Parathyroid adenoma (tissue), 2 donors: ENCODE data around the gene DDN.

ENCODE experiments used
- H2AFZ ChIP-seq: fragments of 300-600 bp; sonication (generic); one replicate; pipeline ENCODE4 v1.7.0; 2017; ENCODE audit warnings: antibody characterized with exemption, mild to moderate bottlenecking
- H3K27ac ChIP-seq: fragments of 300-600 bp; sonication (generic); one replicate; pipeline ENCODE4 v1.7.0; 2017
- H3K27me3 ChIP-seq: fragments of 300-600 bp; sonication (generic); one replicate; pipeline ENCODE4 v1.7.0; 2017; ENCODE audit warnings: low read length; ENCODE audit not compliant: control insufficient read depth, insufficient read depth
- H3K36me3 ChIP-seq: fragments of 300-600 bp; sonication (generic); one replicate; pipeline ENCODE4 v1.7.0; 2017; ENCODE audit warnings: low read length; ENCODE audit not compliant: control insufficient read depth, insufficient read depth
- H3K4me1 ChIP-seq: fragments of 300-600 bp; sonication (generic); one replicate; pipeline ENCODE4 v1.7.0; 2017; ENCODE audit warnings: control low read depth
- H3K4me2 ChIP-seq: fragments of 300-600 bp; sonication (generic); one replicate; pipeline ENCODE4 v1.7.0; 2017; ENCODE audit warnings: low read length
- H3K4me3 ChIP-seq: fragments of 300-600 bp; sonication (generic); one replicate; pipeline ENCODE4 v1.7.0; 2017; ENCODE audit warnings: low read depth, low read length
- H3K79me2 ChIP-seq: fragments of 300-600 bp; sonication (generic); one replicate; pipeline ENCODE4 v1.7.0; 2017; ENCODE audit warnings: control low read depth
- H3K9ac ChIP-seq: fragments of 300-600 bp; sonication (generic); one replicate; pipeline ENCODE4 v1.7.0; 2017; ENCODE audit warnings: mild to moderate bottlenecking
- H3K9me3 ChIP-seq: fragments of 300-600 bp; sonication (generic); one replicate; pipeline ENCODE4 v1.7.0; 2017; ENCODE audit warnings: low read length; ENCODE audit not compliant: control insufficient read depth
- TF ChIP-seq, protein P1 (sequence below): fragments of 300-600 bp; sonication (generic); IDR thresholded peaks from one replicate; pipeline ENCODE4 v1.7.0; 2017; ENCODE audit warnings: antibody characterized with exemption, mild to moderate bottlenecking
- donor health status: primary hyperparathyroidism.

DDN gene

DNA sequence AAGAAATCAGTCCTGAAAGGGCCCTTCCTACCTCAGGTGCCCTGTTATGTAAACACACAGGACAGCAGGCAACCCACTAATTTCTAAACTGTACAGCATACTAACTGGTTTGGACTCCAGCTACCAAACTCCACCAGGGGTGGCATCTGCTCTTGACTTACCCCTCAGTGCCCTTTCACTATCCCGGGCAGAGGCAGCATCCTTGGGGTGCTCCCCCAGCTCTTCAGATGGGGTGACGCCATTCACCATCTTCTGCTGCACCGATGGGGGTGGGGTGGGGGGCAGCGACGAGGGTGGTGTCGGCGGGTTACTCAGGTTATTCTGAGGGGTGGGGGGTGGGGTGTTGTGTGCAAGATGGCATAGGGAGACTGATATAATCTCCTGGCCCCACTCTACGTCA lies 30.9 kb upstream of the DDN start:
- no peak overlapping the region for H3K27ac ChIP-seq
- H3K9me3 ChIP-seq: no peaks in the 10 kb centered on the region
- H3K4me3 ChIP-seq: no peak overlapping the region
- no peak overlapping the region for H3K4me2 ChIP-seq
- H3K9ac ChIP-seq: no peak overlapping the region
- H3K27me3 ChIP-seq: no peaks in the 10 kb centered on the region
- no peaks in the 10 kb centered on the region for H3K36me3 ChIP-seq
- no peaks in the 10 kb centered on the region for H3K4me1 ChIP-seq
- H2AFZ ChIP-seq: no peak overlapping the region
- peaks cover 17% of the 10 kb centered on the region for H3K79me2 ChIP-seq
- TF ChIP-seq, protein P1, sequence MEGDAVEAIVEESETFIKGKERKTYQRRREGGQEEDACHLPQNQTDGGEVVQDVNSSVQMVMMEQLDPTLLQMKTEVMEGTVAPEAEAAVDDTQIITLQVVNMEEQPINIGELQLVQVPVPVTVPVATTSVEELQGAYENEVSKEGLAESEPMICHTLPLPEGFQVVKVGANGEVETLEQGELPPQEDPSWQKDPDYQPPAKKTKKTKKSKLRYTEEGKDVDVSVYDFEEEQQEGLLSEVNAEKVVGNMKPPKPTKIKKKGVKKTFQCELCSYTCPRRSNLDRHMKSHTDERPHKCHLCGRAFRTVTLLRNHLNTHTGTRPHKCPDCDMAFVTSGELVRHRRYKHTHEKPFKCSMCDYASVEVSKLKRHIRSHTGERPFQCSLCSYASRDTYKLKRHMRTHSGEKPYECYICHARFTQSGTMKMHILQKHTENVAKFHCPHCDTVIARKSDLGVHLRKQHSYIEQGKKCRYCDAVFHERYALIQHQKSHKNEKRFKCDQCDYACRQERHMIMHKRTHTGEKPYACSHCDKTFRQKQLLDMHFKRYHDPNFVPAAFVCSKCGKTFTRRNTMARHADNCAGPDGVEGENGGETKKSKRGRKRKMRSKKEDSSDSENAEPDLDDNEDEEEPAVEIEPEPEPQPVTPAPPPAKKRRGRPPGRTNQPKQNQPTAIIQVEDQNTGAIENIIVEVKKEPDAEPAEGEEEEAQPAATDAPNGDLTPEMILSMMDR: no peak

DNA sequence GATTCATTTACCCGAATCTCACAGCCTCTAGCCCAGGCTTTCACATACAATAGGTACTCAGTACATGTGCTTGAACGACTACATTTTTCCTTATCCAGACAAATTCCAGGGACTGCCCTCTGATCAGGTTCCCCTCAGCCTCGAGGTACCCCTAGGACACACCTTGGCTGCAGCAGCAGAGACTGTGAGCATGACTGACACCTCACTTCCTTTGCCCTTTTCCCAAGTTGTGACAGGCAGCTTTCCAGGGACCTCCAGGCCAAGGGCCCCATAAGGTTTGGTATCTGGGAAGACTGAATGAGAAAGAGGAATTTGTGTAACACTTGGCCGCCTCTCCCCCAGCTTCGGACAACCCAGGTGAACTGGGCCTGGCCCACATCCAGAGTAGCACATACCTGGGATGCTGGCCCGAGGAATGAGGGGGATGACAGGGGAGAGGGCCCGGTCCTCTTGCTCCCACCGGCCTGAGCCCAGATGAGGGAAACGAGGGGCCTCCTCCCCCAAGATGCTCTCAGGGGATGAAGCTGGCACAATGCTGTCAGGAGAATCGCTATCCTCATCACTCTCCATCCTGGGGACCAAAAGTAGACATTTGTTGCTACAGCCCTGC lies 29.6 kb upstream of the DDN start:
- H3K9me3 ChIP-seq: no peaks in the 10 kb centered on the region
- no peak overlapping the region for H3K27ac ChIP-seq
- H3K4me1 ChIP-seq: no peaks in the 10 kb centered on the region
- no peak overlapping the region for H2AFZ ChIP-seq
- no peaks in the 10 kb centered on the region for H3K36me3 ChIP-seq
- no peak overlapping the region for H3K4me3 ChIP-seq
- no peak overlapping the region for H3K4me2 ChIP-seq
- TF ChIP-seq, protein P1: no peak
- H3K79me2 ChIP-seq: peaks cover 17% of the 10 kb centered on the region
- no peak overlapping the region for H3K9ac ChIP-seq
- no peaks in the 10 kb centered on the region for H3K27me3 ChIP-seq

DNA sequence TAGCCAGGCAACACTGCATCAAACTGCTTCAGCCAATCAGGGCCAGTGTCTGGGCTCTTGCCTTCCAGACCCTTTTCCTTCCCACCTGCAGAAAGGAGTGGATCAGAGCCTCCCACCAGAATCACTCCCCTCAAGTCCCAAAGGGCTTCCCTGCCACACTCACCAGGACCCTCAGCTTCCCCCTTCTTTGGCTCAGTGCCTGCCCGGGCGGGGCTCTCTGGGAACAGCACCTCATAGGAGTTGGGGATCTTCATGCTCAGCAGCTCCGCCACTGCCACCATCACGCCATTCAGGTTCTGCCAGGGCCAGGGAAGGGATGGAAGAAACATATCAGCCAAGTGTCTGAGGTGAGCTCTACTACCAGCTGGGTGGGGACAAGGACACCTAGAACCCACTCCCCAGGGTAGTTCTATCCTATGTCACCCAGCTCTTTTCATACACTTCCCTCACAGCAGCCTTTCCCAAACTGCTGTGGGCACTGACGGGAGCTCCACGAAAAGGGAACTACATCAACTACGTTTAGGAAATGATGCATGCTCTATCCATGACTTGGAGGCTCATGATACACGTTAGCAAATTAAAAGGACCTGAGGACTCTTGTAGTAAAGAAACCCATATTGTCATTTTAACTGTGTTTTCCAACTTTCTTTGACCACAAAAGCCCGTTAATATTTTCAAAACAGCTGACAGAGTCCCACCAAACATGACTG lies 28.8 kb upstream of the DDN start:
- H3K9ac ChIP-seq: no peak overlapping the region
- H3K9me3 ChIP-seq: no peaks in the 10 kb centered on the region
- TF ChIP-seq, protein P1: no peak
- no peak overlapping the region for H3K4me3 ChIP-seq
- H3K36me3 ChIP-seq: no peaks in the 10 kb centered on the region
- no peak overlapping the region for H3K27ac ChIP-seq
- no peaks in the 10 kb centered on the region for H3K27me3 ChIP-seq
- H3K4me2 ChIP-seq: no peak overlapping the region
- H3K4me1 ChIP-seq: no peaks in the 10 kb centered on the region
- H2AFZ ChIP-seq: no peak overlapping the region
- peaks cover 17% of the 10 kb centered on the region for H3K79me2 ChIP-seq

DNA sequence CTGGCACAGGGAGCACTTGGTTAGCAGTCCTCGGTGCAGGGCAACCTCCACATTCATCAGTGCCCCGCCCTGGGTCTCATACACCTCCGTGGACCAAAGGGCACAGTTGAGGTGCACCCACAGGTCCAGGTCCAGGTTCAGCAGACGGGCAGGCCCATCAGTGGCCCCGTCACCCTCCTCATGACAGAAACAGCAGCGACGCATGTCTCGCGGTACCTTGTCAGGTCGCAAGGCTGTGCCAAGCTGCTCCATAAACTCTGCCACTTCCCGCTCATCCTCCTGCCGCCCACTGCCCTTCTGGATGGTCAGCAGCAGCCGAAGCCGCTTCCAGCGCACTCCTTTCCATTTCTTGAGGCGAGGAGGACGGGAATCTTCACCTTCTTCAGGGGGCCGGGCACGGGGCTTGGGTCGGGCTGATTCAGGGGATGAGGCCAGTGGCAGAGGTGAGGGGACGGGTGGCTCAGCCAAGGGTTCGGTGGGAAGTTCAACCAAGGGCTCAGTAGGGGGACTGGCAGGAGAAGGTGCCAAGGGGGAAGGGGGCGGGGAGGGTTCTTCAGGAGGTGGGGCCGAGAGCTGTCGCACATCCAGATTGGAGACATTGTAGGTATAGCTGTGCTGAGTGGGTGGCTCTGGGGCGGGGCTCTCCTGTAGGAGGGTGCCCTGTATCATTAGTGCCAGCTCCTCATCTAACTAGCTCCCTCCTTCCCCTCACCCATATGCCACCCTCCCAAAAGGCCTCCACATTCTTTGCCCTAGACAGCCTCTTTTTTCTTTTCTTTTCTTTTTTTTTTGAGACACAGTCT lies 27.7 kb upstream of the DDN start:
- no peak overlapping the region for H3K9ac ChIP-seq
- no peak overlapping the region for H3K27ac ChIP-seq
- TF ChIP-seq, protein P1: no peak
- H3K27me3 ChIP-seq: no peaks in the 10 kb centered on the region
- H3K4me2 ChIP-seq: no peak overlapping the region
- H3K9me3 ChIP-seq: no peaks in the 10 kb centered on the region
- H2AFZ ChIP-seq: no peak overlapping the region
- H3K36me3 ChIP-seq: no peaks in the 10 kb centered on the region
- H3K79me2 ChIP-seq: peaks cover 17% of the 10 kb centered on the region
- H3K4me1 ChIP-seq: no peaks in the 10 kb centered on the region
- no peak overlapping the region for H3K4me3 ChIP-seq
